DMS79 (cell line): ENCODE data around the gene HDGFL2.

Source experiments
- DNase-seq: peaks from one replicate; lab custom pipeline; 2025; lab: John Stamatoyannopoulos, UW

Gene HDGFL2

GRCh38 chr19:4445963-4446703, 26.0 kb upstream of the HDGFL2 start:
- no peak for DNase-seq

- DNase-seq, result no peak
Measured at GRCh38 chr19:4446704-4447200, 25.3 kb upstream of the HDGFL2 start.

GRCh38 chr19:4447327-4448146, 24.6 kb upstream of the HDGFL2 start:
- no peak for DNase-seq

GRCh38 chr19:4448147-4448985, 23.7 kb upstream of the HDGFL2 start:
- no peak for DNase-seq

- DNase-seq, result no peak
Measured at GRCh38 chr19:4449022-4449638, 23.0 kb upstream of the HDGFL2 start.

- DNase-seq, result no peak
Measured at GRCh38 chr19:4449639-4450028, 22.5 kb upstream of the HDGFL2 start.

GRCh38 chr19:4452230-4452990, 19.7 kb upstream of the HDGFL2 start:
- no peak for DNase-seq

- no peak for DNase-seq
Measured at GRCh38 chr19:4453232-4454179, 18.6 kb upstream of the HDGFL2 start.

- no peak for DNase-seq
Measured at GRCh38 chr19:4454747-4455718, 17.1 kb upstream of the HDGFL2 start.

- peak; percentile 79 for DNase-seq
Measured at GRCh38 chr19:4455719-4456475, 16.2 kb upstream of the HDGFL2 start.

- DNase-seq, result peak; percentile 14
Measured at GRCh38 chr19:4456476-4456842, 15.6 kb upstream of the HDGFL2 start.

GRCh38 chr19:4456843-4457653, 15.0 kb upstream of the HDGFL2 start:
- peak; percentile 37 for DNase-seq

GRCh38 chr19:4457654-4458395, 14.3 kb upstream of the HDGFL2 start, which contains the start of gene UBXN6:
TSS of gene UBXN6 (minus strand) at chr19:4457794. CDS start at chr19:4457697, 97 bp downstream.
- DNase-seq, result peak; percentile 96

GRCh38 chr19:4464815-4465581, 7.1 kb upstream of the HDGFL2 start:
- no peak for DNase-seq

- DNase-seq, result no peak
Measured at GRCh38 chr19:4467835-4468234, 4.3 kb upstream of the HDGFL2 start.
